K562 (cell line): ENCODE results near the gene MACROH2A2. TPM values are rescaled to one million over a fixed set of nuclear protein-coding genes. Genes with fewer than 3 reads are reported as not detected.

ENCODE experiments used
- ILF3 ChIP-seq: fragments of 450-650 bp; IDR thresholded peaks from 2 replicates; pipeline ENCODE4 v1.6.1; 2018; ENCODE audit warnings: antibody characterized with exemption, mild to moderate bottlenecking, moderate library complexity, borderline replicate concordance
- POLR2A ChIP-seq: fragments of 450-650 bp; conservative IDR thresholded peaks from 2 replicates; pipeline ENCODE4 v1.6.1; 2016
- ZBTB17 ChIP-seq: fragments of 450-650 bp; formaldehyde crosslinking; IDR thresholded peaks from 2 replicates; pipeline ENCODE4 v1.4.0; 2020; ENCODE audit warnings: mild to moderate bottlenecking
- ZEB2 ChIP-seq: fragments of 450-650 bp; IDR thresholded peaks from 2 replicates; pipeline ENCODE4 v1.6.1; 2016
- polyA plus RNA-seq, 8 experiments: library from polyadenylated mRNA; depleted of rRNA in 4 of 8; stranded (reverse) in 5 of 8; unstranded in 3 of 8; fragments of >200 nt; fragmentation: Nextera tagmentation in 2 of 8; fragmentation: Illumina TruSeq in 1 of 8; extraction: Ambion mirVana in 2 of 8; extraction: Trizol in 1 of 8; gene quantifications; 2 replicates each; pipeline versions ENCODE4 v1.2.1 to v1.2.3, GENCODE V29; 2011 to 2014; ENCODE audit warnings: inconsistent platforms in 1 of 8, missing spikeins in 1 of 8
- total RNA-seq, 7 experiments: library from RNA; depleted of rRNA in 6 of 7; stranded (reverse); fragments of >200 nt in 6 of 7; fragmentation: Illumina TruSeq in 2 of 7; extraction: Trizol in 2 of 7; gene quantifications; 2 replicates each; pipeline versions ENCODE4 v1.2.1 to v1.2.3, GENCODE V29; 2011 to 2021; ENCODE audit warnings: low replicate concordance in 1 of 7
- TF ChIP-seq, protein P1 (sequence below), 2 experiments: fragments of 150-350 bp in 1 of 2; IDR thresholded peaks; 2 replicates each; pipeline ENCODE4 v1.6.1; 2012 to 2016; ENCODE audit warnings: low read depth in 2 of 2, low read length in 2 of 2, mild to moderate bottlenecking in 1 of 2, moderate library complexity in 1 of 2
- TF ChIP-seq, protein P2 (sequence below): fragments of 450-650 bp; IDR thresholded peaks from 2 replicates; pipeline ENCODE4 v1.6.1; 2016; ENCODE audit warnings: mild to moderate bottlenecking, moderate library complexity
- TF ChIP-seq, protein P3 (sequence below): fragments of 250-450 bp; sonication (Bioruptor Pico); IDR thresholded peaks from 2 replicates; pipeline ENCODE4 v1.8.0; 2021; ENCODE audit warnings: borderline replicate concordance, mild to moderate bottlenecking, moderate library complexity; ENCODE audit not compliant: poor library complexity, severe bottlenecking

The MACROH2A2 gene
- total and polyA plus RNA-seq, 9 of the 15 experiments (the other 6 are each of a cell fraction or from before 2014, with no cell fraction given), result 0.07 TPM; not detected in 8

DNA sequence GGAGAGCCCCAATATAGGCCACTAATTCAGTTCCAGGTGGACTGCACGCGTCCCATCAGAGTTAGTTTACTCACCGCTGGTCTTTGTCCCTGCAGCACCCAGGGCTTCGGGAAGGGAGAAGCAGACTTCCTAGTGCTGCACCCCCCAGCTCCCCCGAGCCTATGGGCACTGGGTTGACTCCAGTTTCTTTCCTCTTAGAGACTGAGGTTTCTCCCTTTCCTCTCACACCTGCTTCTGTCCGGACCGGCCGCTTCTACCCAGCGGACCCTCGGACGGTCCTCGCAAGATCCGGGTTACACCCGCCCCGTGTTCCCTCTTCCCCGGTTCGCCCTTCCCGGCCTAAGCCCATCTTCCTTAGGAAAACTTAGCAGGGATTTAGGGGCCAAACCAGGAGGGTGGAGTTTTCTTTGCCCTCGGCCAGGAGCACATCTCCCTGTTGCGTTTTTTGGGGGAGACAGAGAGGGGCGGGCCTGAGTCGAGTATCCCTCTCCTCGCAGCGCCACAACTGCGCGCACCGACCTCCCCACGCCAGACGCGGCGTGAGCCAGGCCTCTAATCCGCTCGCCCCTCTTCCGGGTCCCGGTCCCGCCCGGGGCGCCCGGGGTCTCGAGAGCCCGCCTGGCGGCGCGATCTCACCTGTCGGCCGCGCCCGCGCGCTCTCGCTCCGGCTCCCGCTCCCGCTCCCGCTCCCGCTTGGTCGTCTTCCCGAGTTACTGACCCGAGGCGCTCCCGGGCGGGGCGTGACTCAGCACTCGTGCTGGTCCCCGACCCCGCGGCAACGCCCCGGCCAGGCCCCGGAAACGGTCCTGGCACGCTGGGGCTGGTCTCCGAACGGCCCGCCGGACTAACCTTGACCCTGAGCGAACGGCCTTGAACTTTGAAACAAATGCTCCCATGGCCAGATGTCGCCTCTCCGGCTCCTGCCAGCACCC lies 79.7 kb downstream of the MACROH2A2 start, which contains the start of gene AIFM2 (continued):
- TF ChIP-seq, protein P1, sequence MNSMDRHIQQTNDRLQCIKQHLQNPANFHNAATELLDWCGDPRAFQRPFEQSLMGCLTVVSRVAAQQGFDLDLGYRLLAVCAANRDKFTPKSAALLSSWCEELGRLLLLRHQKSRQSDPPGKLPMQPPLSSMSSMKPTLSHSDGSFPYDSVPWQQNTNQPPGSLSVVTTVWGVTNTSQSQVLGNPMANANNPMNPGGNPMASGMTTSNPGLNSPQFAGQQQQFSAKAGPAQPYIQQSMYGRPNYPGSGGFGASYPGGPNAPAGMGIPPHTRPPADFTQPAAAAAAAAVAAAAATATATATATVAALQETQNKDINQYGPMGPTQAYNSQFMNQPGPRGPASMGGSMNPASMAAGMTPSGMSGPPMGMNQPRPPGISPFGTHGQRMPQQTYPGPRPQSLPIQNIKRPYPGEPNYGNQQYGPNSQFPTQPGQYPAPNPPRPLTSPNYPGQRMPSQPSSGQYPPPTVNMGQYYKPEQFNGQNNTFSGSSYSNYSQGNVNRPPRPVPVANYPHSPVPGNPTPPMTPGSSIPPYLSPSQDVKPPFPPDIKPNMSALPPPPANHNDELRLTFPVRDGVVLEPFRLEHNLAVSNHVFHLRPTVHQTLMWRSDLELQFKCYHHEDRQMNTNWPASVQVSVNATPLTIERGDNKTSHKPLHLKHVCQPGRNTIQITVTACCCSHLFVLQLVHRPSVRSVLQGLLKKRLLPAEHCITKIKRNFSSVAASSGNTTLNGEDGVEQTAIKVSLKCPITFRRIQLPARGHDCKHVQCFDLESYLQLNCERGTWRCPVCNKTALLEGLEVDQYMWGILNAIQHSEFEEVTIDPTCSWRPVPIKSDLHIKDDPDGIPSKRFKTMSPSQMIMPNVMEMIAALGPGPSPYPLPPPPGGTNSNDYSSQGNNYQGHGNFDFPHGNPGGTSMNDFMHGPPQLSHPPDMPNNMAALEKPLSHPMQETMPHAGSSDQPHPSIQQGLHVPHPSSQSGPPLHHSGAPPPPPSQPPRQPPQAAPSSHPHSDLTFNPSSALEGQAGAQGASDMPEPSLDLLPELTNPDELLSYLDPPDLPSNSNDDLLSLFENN (IDR thresholded peaks at IDR 0.05; ENCODE audit: low read depth in 2 of 2, low read length in 2 of 2), result no peak
- TF ChIP-seq, protein P2, sequence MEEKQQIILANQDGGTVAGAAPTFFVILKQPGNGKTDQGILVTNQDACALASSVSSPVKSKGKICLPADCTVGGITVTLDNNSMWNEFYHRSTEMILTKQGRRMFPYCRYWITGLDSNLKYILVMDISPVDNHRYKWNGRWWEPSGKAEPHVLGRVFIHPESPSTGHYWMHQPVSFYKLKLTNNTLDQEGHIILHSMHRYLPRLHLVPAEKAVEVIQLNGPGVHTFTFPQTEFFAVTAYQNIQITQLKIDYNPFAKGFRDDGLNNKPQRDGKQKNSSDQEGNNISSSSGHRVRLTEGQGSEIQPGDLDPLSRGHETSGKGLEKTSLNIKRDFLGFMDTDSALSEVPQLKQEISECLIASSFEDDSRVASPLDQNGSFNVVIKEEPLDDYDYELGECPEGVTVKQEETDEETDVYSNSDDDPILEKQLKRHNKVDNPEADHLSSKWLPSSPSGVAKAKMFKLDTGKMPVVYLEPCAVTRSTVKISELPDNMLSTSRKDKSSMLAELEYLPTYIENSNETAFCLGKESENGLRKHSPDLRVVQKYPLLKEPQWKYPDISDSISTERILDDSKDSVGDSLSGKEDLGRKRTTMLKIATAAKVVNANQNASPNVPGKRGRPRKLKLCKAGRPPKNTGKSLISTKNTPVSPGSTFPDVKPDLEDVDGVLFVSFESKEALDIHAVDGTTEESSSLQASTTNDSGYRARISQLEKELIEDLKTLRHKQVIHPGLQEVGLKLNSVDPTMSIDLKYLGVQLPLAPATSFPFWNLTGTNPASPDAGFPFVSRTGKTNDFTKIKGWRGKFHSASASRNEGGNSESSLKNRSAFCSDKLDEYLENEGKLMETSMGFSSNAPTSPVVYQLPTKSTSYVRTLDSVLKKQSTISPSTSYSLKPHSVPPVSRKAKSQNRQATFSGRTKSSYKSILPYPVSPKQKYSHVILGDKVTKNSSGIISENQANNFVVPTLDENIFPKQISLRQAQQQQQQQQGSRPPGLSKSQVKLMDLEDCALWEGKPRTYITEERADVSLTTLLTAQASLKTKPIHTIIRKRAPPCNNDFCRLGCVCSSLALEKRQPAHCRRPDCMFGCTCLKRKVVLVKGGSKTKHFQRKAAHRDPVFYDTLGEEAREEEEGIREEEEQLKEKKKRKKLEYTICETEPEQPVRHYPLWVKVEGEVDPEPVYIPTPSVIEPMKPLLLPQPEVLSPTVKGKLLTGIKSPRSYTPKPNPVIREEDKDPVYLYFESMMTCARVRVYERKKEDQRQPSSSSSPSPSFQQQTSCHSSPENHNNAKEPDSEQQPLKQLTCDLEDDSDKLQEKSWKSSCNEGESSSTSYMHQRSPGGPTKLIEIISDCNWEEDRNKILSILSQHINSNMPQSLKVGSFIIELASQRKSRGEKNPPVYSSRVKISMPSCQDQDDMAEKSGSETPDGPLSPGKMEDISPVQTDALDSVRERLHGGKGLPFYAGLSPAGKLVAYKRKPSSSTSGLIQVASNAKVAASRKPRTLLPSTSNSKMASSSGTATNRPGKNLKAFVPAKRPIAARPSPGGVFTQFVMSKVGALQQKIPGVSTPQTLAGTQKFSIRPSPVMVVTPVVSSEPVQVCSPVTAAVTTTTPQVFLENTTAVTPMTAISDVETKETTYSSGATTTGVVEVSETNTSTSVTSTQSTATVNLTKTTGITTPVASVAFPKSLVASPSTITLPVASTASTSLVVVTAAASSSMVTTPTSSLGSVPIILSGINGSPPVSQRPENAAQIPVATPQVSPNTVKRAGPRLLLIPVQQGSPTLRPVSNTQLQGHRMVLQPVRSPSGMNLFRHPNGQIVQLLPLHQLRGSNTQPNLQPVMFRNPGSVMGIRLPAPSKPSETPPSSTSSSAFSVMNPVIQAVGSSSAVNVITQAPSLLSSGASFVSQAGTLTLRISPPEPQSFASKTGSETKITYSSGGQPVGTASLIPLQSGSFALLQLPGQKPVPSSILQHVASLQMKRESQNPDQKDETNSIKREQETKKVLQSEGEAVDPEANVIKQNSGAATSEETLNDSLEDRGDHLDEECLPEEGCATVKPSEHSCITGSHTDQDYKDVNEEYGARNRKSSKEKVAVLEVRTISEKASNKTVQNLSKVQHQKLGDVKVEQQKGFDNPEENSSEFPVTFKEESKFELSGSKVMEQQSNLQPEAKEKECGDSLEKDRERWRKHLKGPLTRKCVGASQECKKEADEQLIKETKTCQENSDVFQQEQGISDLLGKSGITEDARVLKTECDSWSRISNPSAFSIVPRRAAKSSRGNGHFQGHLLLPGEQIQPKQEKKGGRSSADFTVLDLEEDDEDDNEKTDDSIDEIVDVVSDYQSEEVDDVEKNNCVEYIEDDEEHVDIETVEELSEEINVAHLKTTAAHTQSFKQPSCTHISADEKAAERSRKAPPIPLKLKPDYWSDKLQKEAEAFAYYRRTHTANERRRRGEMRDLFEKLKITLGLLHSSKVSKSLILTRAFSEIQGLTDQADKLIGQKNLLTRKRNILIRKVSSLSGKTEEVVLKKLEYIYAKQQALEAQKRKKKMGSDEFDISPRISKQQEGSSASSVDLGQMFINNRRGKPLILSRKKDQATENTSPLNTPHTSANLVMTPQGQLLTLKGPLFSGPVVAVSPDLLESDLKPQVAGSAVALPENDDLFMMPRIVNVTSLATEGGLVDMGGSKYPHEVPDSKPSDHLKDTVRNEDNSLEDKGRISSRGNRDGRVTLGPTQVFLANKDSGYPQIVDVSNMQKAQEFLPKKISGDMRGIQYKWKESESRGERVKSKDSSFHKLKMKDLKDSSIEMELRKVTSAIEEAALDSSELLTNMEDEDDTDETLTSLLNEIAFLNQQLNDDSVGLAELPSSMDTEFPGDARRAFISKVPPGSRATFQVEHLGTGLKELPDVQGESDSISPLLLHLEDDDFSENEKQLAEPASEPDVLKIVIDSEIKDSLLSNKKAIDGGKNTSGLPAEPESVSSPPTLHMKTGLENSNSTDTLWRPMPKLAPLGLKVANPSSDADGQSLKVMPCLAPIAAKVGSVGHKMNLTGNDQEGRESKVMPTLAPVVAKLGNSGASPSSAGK, result peak; percentile 67; the same call in 1 of the 2 replicates
- TF ChIP-seq ZBTB17, result 0 out of 2 replicates have a peak, but pooled peaks have one; percentile 25
- peak; percentile 67 for TF ChIP-seq POLR2A
- 0 out of 2 replicates have a peak, but pooled peaks have one; percentile 27 for TF ChIP-seq ZEB2
- no peak; the same call in 1 of the 2 replicates for TF ChIP-seq ILF3
- TF ChIP-seq, protein P3, sequence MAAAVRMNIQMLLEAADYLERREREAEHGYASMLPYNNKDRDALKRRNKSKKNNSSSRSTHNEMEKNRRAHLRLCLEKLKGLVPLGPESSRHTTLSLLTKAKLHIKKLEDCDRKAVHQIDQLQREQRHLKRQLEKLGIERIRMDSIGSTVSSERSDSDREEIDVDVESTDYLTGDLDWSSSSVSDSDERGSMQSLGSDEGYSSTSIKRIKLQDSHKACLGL (CRISPR knock-in tag), result no peak
